Stimulated activated CD8-positive, alpha-beta memory T cell treated with anti-CD3 and anti-CD28 coated beads, Interleukin-7, amount 100 ng/mL, for 24 hours (primary cell): ENCODE data around the gene SLC35F6.
"Not testable (repeated sequence)": the region's sequence is repeated elsewhere in the genome, so short reads cannot be mapped to it uniquely, and the experiment has no call there.

Source experiments
- DNase-seq: peaks from one replicate; pipeline ENCODE4 v3.0.0-alpha.2; 2020; ENCODE audit warnings: low read depth

Gene SLC35F6

GRCh38 chr2:26784570-26785234 is 20.6 kb downstream of the SLC35F6 start:
- DNase-seq: no peak

GRCh38 chr2:26785431-26786206 is 21.5 kb downstream of the SLC35F6 start, which contains the start of gene CENPA:
Gene CENPA, plus strand, starts transcription at chr2:26786056. Its CDS starts 141 bp downstream, at chr2:26786197.
- DNase-seq: peak; percentile 86

- DNase-seq: no peak
These were observed 22.3 kb downstream of the SLC35F6 start for GRCh38 chr2:26786207-26787028.

GRCh38 chr2:26792720-26793119 is 28.6 kb downstream of the SLC35F6 start:
- no peak for DNase-seq

GRCh38 chr2:26793518-26793917 is 29.4 kb downstream of the SLC35F6 start:
- no peak for DNase-seq

GRCh38 chr2:26795135-26795534 is 31.1 kb downstream of the SLC35F6 start:
- not testable (repeated sequence) for DNase-seq

GRCh38 chr2:26801328-26801727 is 37.2 kb downstream of the SLC35F6 start:
- no peak for DNase-seq

- DNase-seq: no peak
These were observed 37.7 kb downstream of the SLC35F6 start for GRCh38 chr2:26801796-26802195.

GRCh38 chr2:26805241-26805676 is 41.2 kb downstream of the SLC35F6 start:
- DNase-seq: no peak

GRCh38 chr2:26807788-26808460 is 43.8 kb downstream of the SLC35F6 start:
- DNase-seq: no peak

- DNase-seq: no peak
These were observed 45.1 kb downstream of the SLC35F6 start for GRCh38 chr2:26809211-26809610.

- DNase-seq: no peak
These were observed 45.9 kb downstream of the SLC35F6 start for GRCh38 chr2:26809876-26810577.

- no peak for DNase-seq
These were observed 47.2 kb downstream of the SLC35F6 start for GRCh38 chr2:26811261-26811660.

- no peak for DNase-seq
These were observed 48.0 kb downstream of the SLC35F6 start for GRCh38 chr2:26811791-26812694.

GRCh38 chr2:26812731-26813130 is 48.6 kb downstream of the SLC35F6 start:
- DNase-seq: no peak

- not testable (repeated sequence) for DNase-seq
These were observed 50.1 kb downstream of the SLC35F6 start for GRCh38 chr2:26814072-26814765.

- no peak for DNase-seq
These were observed 52.8 kb downstream of the SLC35F6 start for GRCh38 chr2:26816893-26817292.

GRCh38 chr2:26818255-26818654 is 54.2 kb downstream of the SLC35F6 start:
- no peak for DNase-seq

- no peak for DNase-seq
These were observed 54.9 kb downstream of the SLC35F6 start for GRCh38 chr2:26818972-26819371.

- DNase-seq: no peak
These were observed 56.8 kb downstream of the SLC35F6 start for GRCh38 chr2:26820932-26821331.
